GM19463 (cell line): ENCODE data around the gene ANKH.
"Not testable (repeated sequence)": the region's sequence is repeated elsewhere in the genome, so short reads cannot be mapped to it uniquely, and the experiment has no call there.

Experiments
- ATAC-seq: cut with Tn5 transposase; IDR thresholded peaks from one replicate; pipeline ENCODE4 v1.9.1; 2021; ENCODE audit warnings: mild to moderate bottlenecking, moderate library complexity; ENCODE audit not compliant: unreplicated experiment

The ANKH gene

GRCh38 chr5:14797385-14797784, 74.2 kb downstream of the ANKH start:
- not testable (repeated sequence) for ATAC-seq

DNA sequence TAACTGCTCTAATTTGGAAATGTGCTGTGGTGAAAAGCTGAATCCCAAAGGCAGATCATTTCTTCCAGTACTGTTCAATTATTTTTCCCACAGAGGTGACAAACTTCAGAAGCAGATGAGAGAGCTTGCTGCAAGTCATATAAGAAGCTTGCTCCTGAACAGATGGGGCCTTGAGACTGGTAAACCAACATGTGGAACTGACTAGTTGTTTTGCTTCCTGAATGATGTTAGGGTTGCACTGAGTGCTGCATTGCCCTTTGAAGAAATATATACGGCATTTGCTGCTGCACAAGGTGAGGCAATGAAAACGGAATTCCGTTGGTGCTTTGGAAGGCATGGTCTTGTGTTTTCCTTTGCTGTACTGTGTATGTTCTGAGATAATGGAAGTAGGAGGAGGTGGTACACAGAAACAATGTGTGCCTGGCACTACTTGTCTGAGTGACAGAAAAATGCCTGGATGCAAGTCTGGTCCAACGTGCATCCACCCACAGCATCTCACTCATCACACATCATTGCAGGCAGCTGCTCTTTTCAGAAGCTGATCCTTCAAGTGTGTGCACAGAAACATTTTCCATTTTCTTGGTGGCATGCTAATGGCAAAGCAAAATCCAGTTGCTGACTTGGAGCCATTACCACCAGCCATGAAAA, 76.9 kb downstream of the ANKH start:
- no peak for ATAC-seq

GRCh38 chr5:14793851-14794250, 77.7 kb downstream of the ANKH start:
- no peak for ATAC-seq

DNA sequence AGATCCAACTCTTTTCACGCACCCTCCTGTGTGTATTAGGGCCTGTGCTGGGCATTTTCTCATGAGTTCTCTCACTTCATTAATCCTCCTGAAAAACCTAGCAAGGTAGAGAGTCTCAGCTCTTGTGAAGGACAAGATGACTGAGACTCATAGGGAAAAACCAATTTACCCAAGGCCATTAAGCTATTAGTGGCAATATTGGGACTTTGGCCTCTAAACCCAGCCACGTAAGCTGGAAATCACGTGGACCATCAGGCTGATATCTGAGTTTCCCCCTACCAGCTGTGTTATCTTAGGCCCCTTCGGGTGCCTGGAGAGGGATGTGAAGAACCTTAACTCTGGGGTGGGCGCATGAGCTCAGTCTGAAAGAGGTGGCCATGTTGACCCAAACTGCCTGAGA, 80.7 kb downstream of the ANKH start:
- ATAC-seq, result no peak

GRCh38 chr5:14790220-14790619, 81.4 kb downstream of the ANKH start:
- no peak for ATAC-seq

GRCh38 chr5:14787801-14788579, 83.6 kb downstream of the ANKH start:
- ATAC-seq, result no peak

GRCh38 chr5:14783691-14784090, 87.9 kb downstream of the ANKH start:
- no peak for ATAC-seq

GRCh38 chr5:14782591-14782990, 89.0 kb downstream of the ANKH start:
- no peak for ATAC-seq

DNA sequence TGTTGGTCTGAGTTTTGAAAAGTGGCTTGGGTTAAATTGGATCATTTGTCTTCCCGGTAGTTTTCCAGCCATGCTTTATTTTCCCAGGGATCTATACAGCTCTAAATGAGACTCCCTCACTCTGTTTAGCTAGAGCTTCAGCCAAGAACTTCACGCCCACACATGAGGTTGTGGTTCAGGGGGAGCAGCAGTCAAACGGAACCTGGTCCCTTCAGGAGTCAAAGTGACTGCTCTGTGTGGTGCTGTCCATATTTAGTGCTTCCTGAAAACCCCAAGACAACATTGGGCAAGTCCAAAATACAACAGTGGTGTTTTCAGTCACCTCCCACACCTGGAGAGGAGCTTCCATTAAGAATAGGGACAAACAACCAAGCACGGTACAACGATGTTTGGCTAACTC, 90.5 kb downstream of the ANKH start:
- ATAC-seq, result peak; percentile 57

GRCh38 chr5:14779975-14780374, 91.6 kb downstream of the ANKH start:
- ATAC-seq, result no peak

- ATAC-seq, result no peak
These were observed 92.8 kb downstream of the ANKH start for GRCh38 chr5:14778792-14779070.

DNA sequence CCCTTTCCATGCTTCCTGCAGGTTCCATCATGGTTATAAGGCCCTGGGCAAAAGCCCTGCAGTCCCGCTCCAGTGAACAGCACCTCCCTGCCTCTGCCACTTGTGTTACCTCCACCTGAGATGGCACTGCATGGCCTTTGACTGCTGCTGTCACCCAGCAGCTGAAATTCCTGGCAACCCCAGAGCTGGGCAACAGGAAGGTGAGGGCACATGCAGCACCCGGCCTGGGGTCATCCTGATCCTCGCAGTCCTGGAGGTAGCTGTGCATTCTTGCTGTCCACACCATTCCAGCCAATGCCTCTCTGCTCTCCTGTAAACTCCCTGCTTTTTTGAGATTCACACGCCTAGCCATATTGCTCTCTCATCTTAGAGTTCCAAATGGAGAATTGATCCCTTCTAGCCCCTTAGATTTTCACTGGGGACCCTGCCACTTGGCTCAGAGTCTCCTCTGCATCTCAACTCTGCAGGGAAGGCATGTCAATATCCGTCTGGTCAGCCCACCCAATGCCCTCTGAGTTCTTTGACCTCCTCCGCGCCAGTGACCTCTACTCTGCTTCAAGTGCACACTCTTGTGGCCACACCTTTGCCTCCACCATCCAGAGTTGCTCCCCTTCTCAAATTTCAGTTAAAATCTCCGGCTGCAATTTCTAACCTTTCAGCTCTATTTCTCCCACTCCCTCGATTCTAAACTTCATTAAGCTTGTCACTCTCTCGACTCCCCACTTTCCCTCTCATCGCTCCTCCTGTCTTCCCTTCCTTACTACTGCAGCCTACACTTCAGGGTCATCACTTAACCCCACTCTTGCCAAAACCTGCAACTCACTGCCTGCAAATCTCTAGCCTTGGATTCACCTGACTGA, 93.4 kb downstream of the ANKH start:
- no peak for ATAC-seq

- no peak for ATAC-seq
These were observed 94.4 kb downstream of the ANKH start for GRCh38 chr5:14777187-14777586.

- no peak for ATAC-seq
These were observed 95.0 kb downstream of the ANKH start for GRCh38 chr5:14776602-14777001.

GRCh38 chr5:14775857-14776256, 95.7 kb downstream of the ANKH start:
- no peak for ATAC-seq

DNA sequence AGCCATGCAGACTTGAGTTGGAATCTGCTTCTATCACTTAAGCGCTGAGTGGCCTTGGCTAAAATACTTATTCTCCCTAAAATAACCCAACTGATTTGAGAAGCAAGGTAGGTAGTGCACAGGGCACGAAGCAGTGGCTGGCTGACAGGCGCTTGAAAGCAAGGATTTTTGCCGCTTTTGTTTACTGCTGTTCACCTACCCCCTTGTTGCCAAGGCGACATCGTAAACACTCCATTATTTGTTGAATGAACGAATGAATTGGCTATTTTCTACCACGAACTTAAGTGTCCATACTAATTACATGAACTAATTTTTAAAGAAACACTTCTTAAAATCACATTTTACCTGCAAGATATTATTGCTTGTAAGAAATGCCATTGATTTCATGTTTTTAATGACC, 98.0 kb downstream of the ANKH start:
- no peak for ATAC-seq

GRCh38 chr5:14771972-14772371, 99.6 kb downstream of the ANKH start:
- no peak for ATAC-seq

DNA sequence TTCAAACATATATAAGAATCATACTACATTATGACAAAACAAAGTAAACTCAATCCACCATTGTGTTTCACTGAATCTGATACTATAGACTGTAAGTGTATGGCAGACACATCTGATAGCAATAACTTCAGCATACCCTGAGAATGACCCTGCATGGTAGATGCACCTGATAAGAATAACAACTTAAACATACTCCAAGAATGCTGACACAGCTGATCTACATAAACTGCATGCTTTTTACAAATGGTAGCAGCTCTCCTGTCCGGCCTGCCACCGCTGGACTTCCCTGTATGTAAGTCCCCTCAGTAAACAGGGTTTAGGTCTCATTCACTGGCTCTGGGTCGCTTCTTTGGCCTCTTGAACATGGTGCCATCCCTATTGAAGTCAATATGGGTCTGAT, 100.4 kb downstream of the ANKH start:
- ATAC-seq, result no peak

- no peak for ATAC-seq
These were observed 102.8 kb downstream of the ANKH start for GRCh38 chr5:14768508-14769365.

DNA sequence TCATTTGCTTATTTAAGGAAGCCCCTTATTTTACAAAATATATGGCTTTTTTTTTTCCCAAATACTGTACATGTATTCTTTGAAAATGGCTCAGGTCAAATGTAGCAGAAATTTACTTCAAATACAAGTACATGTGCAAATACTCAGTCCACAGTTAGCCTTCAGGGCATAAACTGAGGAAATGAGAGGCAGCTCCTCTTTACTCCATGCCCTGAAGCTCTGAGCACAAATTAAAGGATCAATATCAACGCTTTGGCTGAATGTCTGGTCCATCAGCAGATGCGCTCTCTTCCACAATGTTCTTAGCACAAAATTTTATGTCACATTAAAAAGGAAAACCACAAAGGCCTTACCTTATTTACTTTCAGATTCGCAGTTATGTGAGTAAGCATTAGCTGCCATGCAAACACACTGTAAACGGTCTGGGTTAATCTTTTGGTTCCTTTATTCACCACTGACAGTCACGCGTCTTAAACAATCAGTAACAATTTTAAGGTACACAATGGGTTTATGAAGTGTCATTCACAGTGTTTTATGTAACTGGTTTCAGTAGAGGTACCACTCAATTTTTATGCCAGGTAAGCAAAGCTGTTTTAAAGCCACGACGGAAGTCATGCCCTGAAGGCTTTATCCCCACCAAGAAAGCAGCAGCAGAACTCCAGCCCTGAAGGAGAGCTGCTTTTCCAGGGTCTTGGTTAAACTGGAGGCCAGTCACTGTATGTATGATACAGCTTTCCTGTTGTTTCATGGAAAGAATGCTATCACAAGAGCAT, 103.7 kb downstream of the ANKH start:
- ATAC-seq, result peak; percentile 79
